ENCODE data around the gene ZDHHC11.
"Not testable (repeated sequence)": the region's sequence is repeated elsewhere in the genome, so short reads cannot be mapped to it uniquely, and the experiment has no call there.

DNA sequence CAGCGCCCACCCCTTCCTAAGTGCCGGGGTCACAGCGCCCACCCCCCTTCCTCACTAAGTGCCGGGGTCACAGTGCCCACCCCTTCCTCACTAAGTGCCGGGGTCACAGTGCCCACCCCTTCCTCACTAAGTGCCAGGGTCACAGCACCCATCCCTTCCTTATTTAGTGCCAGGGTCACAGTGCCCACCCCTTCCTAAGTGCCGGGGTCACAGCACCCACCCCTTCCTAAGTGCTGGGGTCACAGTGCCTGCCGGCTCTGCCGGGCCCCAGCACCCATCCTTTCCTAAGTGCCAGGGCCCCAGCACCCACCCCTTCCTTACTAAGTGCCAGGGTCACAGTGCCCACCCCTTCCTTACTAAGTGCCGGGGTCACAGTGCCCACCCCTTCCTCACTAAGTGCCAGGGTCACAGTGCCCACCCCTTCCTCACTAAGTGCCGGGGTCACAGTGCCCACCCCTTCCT lies 9.8 kb downstream of the ZDHHC11 start:
- TF ChIP-seq, protein P1, sequence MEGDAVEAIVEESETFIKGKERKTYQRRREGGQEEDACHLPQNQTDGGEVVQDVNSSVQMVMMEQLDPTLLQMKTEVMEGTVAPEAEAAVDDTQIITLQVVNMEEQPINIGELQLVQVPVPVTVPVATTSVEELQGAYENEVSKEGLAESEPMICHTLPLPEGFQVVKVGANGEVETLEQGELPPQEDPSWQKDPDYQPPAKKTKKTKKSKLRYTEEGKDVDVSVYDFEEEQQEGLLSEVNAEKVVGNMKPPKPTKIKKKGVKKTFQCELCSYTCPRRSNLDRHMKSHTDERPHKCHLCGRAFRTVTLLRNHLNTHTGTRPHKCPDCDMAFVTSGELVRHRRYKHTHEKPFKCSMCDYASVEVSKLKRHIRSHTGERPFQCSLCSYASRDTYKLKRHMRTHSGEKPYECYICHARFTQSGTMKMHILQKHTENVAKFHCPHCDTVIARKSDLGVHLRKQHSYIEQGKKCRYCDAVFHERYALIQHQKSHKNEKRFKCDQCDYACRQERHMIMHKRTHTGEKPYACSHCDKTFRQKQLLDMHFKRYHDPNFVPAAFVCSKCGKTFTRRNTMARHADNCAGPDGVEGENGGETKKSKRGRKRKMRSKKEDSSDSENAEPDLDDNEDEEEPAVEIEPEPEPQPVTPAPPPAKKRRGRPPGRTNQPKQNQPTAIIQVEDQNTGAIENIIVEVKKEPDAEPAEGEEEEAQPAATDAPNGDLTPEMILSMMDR (IDR thresholded peaks at IDR 0.05): not testable (repeated sequence)
- TF ChIP-seq POLR2A (IDR thresholded peaks at IDR 0.05): not testable (repeated sequence)

Measured in esophagus squamous epithelium (tissue), 4 donors.